Measurements from ENCODE around the gene MTSS2. TPM values are rescaled to one million over a fixed set of nuclear protein-coding genes. Genes with fewer than 3 reads are reported as not detected.

MTSS2 gene
- total and polyA plus RNA-seq, 2 experiments from 2014 or later: 1.6 to 19.6 TPM

DNA sequence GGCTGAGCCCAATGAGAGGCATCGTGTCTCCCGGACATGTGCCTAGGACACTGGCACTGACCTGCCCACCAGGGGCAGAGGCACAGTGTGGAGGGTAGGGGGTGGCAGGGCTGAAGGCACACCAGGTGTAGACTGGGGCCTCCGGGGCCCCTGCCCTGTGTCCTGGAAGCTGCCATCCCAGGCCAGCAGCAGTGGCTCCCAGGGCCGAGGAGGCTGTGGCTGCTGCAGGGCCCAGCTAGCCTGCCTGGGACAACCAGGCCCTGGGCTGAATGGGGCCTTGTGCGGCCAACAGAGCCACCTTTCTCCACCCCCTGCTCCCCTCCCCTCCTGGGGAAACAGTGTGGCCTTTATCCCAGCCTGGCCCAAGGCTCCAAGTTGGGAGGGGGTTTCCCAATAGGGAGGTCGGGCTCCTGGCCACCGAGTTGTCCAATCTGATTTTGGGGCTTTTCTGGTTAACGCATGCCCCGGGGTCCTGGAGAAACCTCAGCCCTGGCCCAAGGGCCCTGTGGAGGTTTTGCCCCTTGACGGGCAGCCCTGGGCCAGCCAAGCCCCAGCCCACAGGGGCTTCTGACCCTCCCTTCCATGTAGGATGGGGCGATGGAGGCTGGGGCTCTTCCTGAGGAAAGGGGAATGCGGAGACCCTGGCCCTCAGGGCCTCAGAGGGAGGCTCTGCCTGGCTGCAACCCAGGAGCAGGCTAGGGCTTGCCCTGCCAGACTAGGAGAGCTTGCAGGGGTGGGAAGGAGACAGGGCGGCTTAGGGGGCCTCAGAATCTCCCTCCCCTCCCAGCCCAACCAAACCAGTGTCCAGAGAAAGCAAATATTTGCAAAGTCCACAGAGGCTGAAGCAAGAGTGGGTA is 4.2 kb downstream of the MTSS2 start:
- no peaks in the 10 kb centered on the region for H3K36me3 ChIP-seq (ENCODE audit: insufficient read depth)
- H3K27me3 ChIP-seq (ENCODE audit: insufficient read depth): peaks cover 8% of the 10 kb centered on the region
- TF ChIP-seq STAT1 (IDR thresholded peaks at IDR 0.05; ENCODE audit: unreplicated experiment) (no peak), EZH2phosphoT487 (IDR thresholded peaks at IDR 0.05; ENCODE audit: unreplicated experiment) (no peak), ZNF114 (CRISPR knock-in tag; IDR thresholded peaks at IDR 0.05) (no peak), EZH2 (IDR thresholded peaks at IDR 0.05; ENCODE audit: low read depth, unreplicated experiment) (no peak), JUNB (IDR thresholded peaks at IDR 0.05; ENCODE audit: unreplicated experiment) (no peak), POLR2AphosphoS5 (IDR thresholded peaks at IDR 0.05; ENCODE audit: low read depth) (no peak), CTCF (conservative IDR thresholded peaks at IDR 0.05; ENCODE audit: low read depth in 2 of 2) (no peak), NANOG (IDR thresholded peaks at IDR 0.05; ENCODE audit: borderline replicate concordance) (no peak), REST (IDR thresholded peaks at IDR 0.05; ENCODE audit: unreplicated experiment) (no peak), CREB1 (CRISPR knock-in tag; IDR thresholded peaks at IDR 0.05; ENCODE audit: low read depth) (no peak), ZNF331 (CRISPR knock-in tag; IDR thresholded peaks at IDR 0.05; ENCODE audit: low read depth) (no peak)
- TF ChIP-seq, protein P1, sequence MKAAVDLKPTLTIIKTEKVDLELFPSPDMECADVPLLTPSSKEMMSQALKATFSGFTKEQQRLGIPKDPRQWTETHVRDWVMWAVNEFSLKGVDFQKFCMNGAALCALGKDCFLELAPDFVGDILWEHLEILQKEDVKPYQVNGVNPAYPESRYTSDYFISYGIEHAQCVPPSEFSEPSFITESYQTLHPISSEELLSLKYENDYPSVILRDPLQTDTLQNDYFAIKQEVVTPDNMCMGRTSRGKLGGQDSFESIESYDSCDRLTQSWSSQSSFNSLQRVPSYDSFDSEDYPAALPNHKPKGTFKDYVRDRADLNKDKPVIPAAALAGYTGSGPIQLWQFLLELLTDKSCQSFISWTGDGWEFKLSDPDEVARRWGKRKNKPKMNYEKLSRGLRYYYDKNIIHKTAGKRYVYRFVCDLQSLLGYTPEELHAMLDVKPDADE (IDR thresholded peaks at IDR 0.05): no peak
- TF ChIP-seq, protein P2, sequence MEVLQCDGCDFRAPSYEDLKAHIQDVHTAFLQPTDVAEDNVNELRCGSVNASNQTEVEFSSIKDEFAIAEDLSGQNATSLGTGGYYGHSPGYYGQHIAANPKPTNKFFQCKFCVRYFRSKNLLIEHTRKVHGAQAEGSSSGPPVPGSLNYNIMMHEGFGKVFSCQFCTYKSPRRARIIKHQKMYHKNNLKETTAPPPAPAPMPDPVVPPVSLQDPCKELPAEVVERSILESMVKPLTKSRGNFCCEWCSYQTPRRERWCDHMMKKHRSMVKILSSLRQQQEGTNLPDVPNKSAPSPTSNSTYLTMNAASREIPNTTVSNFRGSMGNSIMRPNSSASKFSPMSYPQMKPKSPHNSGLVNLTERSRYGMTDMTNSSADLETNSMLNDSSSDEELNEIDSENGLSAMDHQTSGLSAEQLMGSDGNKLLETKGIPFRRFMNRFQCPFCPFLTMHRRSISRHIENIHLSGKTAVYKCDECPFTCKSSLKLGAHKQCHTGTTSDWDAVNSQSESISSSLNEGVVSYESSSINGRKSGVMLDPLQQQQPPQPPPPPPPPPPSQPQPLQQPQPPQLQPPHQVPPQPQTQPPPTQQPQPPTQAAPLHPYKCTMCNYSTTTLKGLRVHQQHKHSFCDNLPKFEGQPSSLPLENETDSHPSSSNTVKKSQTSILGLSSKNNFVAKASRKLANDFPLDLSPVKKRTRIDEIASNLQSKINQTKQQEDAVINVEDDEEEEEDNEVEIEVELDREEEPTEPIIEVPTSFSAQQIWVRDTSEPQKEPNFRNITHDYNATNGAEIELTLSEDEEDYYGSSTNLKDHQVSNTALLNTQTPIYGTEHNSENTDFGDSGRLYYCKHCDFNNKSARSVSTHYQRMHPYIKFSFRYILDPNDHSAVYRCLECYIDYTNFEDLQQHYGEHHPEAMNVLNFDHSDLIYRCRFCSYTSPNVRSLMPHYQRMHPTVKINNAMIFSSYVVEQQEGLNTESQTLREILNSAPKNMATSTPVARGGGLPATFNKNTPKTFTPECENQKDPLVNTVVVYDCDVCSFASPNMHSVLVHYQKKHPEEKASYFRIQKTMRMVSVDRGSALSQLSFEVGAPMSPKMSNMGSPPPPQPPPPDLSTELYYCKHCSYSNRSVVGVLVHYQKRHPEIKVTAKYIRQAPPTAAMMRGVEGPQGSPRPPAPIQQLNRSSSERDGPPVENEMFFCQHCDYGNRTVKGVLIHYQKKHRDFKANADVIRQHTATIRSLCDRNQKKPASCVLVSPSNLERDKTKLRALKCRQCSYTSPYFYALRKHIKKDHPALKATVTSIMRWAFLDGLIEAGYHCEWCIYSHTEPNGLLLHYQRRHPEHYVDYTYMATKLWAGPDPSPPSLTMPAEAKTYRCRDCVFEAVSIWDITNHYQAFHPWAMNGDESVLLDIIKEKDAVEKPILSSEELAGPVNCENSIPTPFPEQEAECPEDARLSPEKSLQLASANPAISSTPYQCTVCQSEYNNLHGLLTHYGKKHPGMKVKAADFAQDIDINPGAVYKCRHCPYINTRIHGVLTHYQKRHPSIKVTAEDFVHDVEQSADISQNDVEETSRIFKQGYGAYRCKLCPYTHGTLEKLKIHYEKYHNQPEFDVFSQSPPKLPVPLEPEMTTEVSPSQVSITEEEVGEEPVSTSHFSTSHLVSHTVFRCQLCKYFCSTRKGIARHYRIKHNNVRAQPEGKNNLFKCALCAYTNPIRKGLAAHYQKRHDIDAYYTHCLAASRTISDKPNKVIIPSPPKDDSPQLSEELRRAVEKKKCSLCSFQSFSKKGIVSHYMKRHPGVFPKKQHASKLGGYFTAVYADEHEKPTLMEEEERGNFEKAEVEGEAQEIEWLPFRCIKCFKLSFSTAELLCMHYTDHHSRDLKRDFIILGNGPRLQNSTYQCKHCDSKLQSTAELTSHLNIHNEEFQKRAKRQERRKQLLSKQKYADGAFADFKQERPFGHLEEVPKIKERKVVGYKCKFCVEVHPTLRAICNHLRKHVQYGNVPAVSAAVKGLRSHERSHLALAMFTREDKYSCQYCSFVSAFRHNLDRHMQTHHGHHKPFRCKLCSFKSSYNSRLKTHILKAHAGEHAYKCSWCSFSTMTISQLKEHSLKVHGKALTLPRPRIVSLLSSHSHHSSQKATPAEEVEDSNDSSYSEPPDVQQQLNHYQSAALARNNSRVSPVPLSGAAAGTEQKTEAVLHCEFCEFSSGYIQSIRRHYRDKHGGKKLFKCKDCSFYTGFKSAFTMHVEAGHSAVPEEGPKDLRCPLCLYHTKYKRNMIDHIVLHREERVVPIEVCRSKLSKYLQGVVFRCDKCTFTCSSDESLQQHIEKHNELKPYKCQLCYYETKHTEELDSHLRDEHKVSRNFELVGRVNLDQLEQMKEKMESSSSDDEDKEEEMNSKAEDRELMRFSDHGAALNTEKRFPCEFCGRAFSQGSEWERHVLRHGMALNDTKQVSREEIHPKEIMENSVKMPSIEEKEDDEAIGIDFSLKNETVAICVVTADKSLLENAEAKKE (CRISPR knock-in tag; IDR thresholded peaks at IDR 0.05): no peak
- Mint-ChIP-seq H3K36me3 (ENCODE audit: low read depth) (0 out of 3 replicates have a peak, but pooled peaks cover 3% of the 10 kb centered on the region), H3K4me3 (no peak overlapping the region), H3K27me3 (ENCODE audit: insufficient read depth, low read depth, poor library complexity) (peaks cover 13% of the 10 kb centered on the region), H3K27ac (no peak overlapping the region), H3K9me3 (no peaks in the 10 kb centered on the region; the same call in 2 of the 3 replicates), H3K4me1 (peaks cover 17% of the 10 kb centered on the region)
- ATAC-seq: no peak
- no peak overlapping the region for H2AFZ ChIP-seq
- H3K79me2 ChIP-seq (replicated peaks; ENCODE audit: insufficient read depth): no peaks in the 10 kb centered on the region
- H3F3A ChIP-seq (replicated peaks; ENCODE audit: low read depth): peaks cover 9% of the 10 kb centered on the region; the same call in 1 of the 2 replicates
- H3K4me3 ChIP-seq: no peak overlapping the region
- H3K4me1 ChIP-seq (ENCODE audit: insufficient read depth): peaks cover 11% of the 10 kb centered on the region
- H3K4me2 ChIP-seq: no peak overlapping the region
- H4K20me1 ChIP-seq (replicated peaks; ENCODE audit: insufficient read depth): peaks cover 4% of the 10 kb centered on the region
- H3K9me2 ChIP-seq (ENCODE audit: insufficient read depth): no peaks in the 10 kb centered on the region
- no peak for DNase-seq (ENCODE audit: low spot score)
- H3K27ac ChIP-seq (ENCODE audit: low read depth): no peak overlapping the region

All from GM23338 (cell line).